SK-N-SH (cell line): ENCODE measurements around the gene OXSR1. TPM values are rescaled to one million over a fixed set of nuclear protein-coding genes. Genes with fewer than 3 reads are reported as not detected.

ENCODE experiments used
- CTCF ChIA-PET: fragments of 300-600, 350-600 bp; formaldehyde crosslinking; extraction: SDS; loops from one replicate; lab custom pipeline; 2021; lab: Yijun Ruan, JAX
- POLR2A ChIA-PET: fragments of 350-600 bp; sonication (Branson Sonifier 250); formaldehyde crosslinking; extraction: SDS; loops from one replicate; lab custom pipeline; 2020; ENCODE audit warnings: antibody characterized with exemption, inconsistent platforms; lab: Yijun Ruan, JAX
- DNase-seq: peaks from one replicate; pipeline ENCODE4 v3.0.0; 2012
- H2AFZ ChIP-seq: fragments of 200-600 bp; sonication (generic); 2 replicates; pipeline ENCODE4 v1.8.1; 2016; ENCODE audit warnings: antibody characterized with exemption, mild to moderate bottlenecking, low read depth
- H3F3A ChIP-seq: fragments of 200-600 bp; sonication (generic); replicated peaks from 2 replicates; pipeline ENCODE3; 2016; ENCODE audit warnings: antibody characterized with exemption, mild to moderate bottlenecking; ENCODE audit not compliant: insufficient read depth
- H3K27ac ChIP-seq, 2 experiments: fragments of 200-500 bp in 1 of 2; fragments of 200-600 bp in 1 of 2; sonication (Bioruptor generic) in 1 of 2; sonication (generic), shearing (Covaris generic) in 1 of 2; 2 replicates each; pipeline versions ENCODE4 v1.5.1 to v1.6.1; 2014 to 2016; ENCODE audit warnings: low read depth in 2 of 2, inconsistent platforms in 1 of 2, low read length in 1 of 2, mild to moderate bottlenecking in 1 of 2, mixed read lengths in 1 of 2
- H3K27me3 ChIP-seq: fragments of 200-600 bp; sonication (generic), shearing (Covaris generic); 2 replicates; pipeline ENCODE4 v1.6.1; 2016; ENCODE audit warnings: mixed run types; ENCODE audit not compliant: insufficient read depth
- H3K36me3 ChIP-seq, 2 experiments: fragments of 200-500 bp in 1 of 2; fragments of 200-600 bp in 1 of 2; sonication (Bioruptor generic) in 1 of 2; sonication (generic) in 1 of 2; replicated peaks in 1 of 2; 2 replicates each; pipeline versions ENCODE3 to v1.5.1; 2014 to 2016; ENCODE audit warnings: low read length in 1 of 2, mild to moderate bottlenecking in 1 of 2; ENCODE audit not compliant: insufficient read depth in 2 of 2, control insufficient read depth in 1 of 2
- H3K4me1 ChIP-seq, 2 experiments: fragments of 200-500 bp in 1 of 2; fragments of 200-600 bp in 1 of 2; sonication (Bioruptor generic) in 1 of 2; sonication (generic), shearing (Covaris generic) in 1 of 2; 2 replicates each; pipeline versions ENCODE4 v1.5.1 to v1.6.1; 2014 to 2016; ENCODE audit warnings: low read depth in 1 of 2, low read length in 1 of 2, mixed run types in 1 of 2; ENCODE audit not compliant: insufficient read depth in 2 of 2, control insufficient read depth in 1 of 2
- H3K4me2 ChIP-seq: fragments of 200-600 bp; sonication (generic), shearing (Covaris generic); 2 replicates; pipeline ENCODE4 v1.6.1; 2017; ENCODE audit warnings: mixed run types
- H3K4me3 ChIP-seq, 2 experiments: fragments of 200-500 bp in 1 of 2; fragments of 200-600 bp in 1 of 2; sonication (Bioruptor generic) in 1 of 2; sonication (generic), shearing (Covaris generic) in 1 of 2; 2 replicates each; pipeline versions ENCODE4 v1.5.1 to v1.8.1; 2014 to 2016; ENCODE audit warnings: low read depth in 2 of 2, inconsistent platforms in 1 of 2, low read length in 1 of 2, mild to moderate bottlenecking in 1 of 2, mixed read lengths in 1 of 2, moderate library complexity in 1 of 2
- H3K79me2 ChIP-seq: fragments of 200-600 bp; sonication (generic); 2 replicates; pipeline ENCODE4 v1.8.1; 2017; ENCODE audit warnings: mild to moderate bottlenecking; ENCODE audit not compliant: insufficient read depth
- H3K9ac ChIP-seq: fragments of 200-600 bp; sonication (generic); 2 replicates; pipeline ENCODE4 v1.6.1; 2017; ENCODE audit warnings: mixed run types
- H3K9me2 ChIP-seq: fragments of 200-600 bp; sonication (generic); 2 replicates; pipeline ENCODE4 v1.6.1; 2017; ENCODE audit warnings: mixed run types
- H3K9me3 ChIP-seq: fragments of 200-600 bp; sonication (generic); 2 replicates; pipeline ENCODE4 v1.6.1; 2017; ENCODE audit warnings: mixed run types, mild to moderate bottlenecking, moderate library complexity
- H4K20me1 ChIP-seq: fragments of 200-600 bp; sonication (generic); 2 replicates; pipeline ENCODE4 v1.6.1; 2017; ENCODE audit warnings: mild to moderate bottlenecking, mixed run types; ENCODE audit not compliant: insufficient read depth
- CHD2 ChIP-seq: fragments of 150-350 bp; IDR thresholded peaks from 2 replicates; pipeline ENCODE4 v1.6.1; 2018; ENCODE audit warnings: low read length; ENCODE audit not compliant: partially characterized antibody
- CTCF ChIP-seq: fragments of 200-600 bp; sonication (generic); IDR thresholded peaks from 2 replicates; pipeline ENCODE4 v1.6.1; 2017; ENCODE audit warnings: antibody characterized with exemption, mild to moderate bottlenecking, moderate library complexity
- EP300 ChIP-seq, 2 experiments: IDR thresholded peaks; 2 replicates each; pipeline versions ENCODE4 v1.4.0 to v1.6.1; 2012; ENCODE audit warnings: borderline replicate concordance in 1 of 2, low read depth in 1 of 2, low read length in 1 of 2
- EZH2phosphoT487 ChIP-seq: fragments of 200-600 bp; sonication (generic); IDR thresholded peaks from 2 replicates; pipeline ENCODE4 v1.6.1; 2017; ENCODE audit warnings: low read depth, mixed run types, mild to moderate bottlenecking, antibody characterized with exemption, moderate library complexity, borderline replicate concordance
- FOSL2 ChIP-seq: IDR thresholded peaks from 2 replicates; pipeline ENCODE4 v1.4.0; 2012; ENCODE audit warnings: low read depth, mild to moderate bottlenecking, moderate library complexity, borderline replicate concordance
- FOXJ3 ChIP-seq: sonication (generic); formaldehyde crosslinking; IDR thresholded peaks from 2 replicates; pipeline ENCODE4 v1.5.1; 2020; ENCODE audit warnings: mild to moderate bottlenecking, missing genetic modification reagents
- FOXM1 ChIP-seq: IDR thresholded peaks from 2 replicates; pipeline ENCODE4 v1.4.0; 2012; ENCODE audit warnings: low read depth, mild to moderate bottlenecking
- GABPA ChIP-seq: IDR thresholded peaks from 2 replicates; pipeline ENCODE4 v1.4.0; 2012; ENCODE audit warnings: low read depth, mild to moderate bottlenecking
- IRF3 ChIP-seq: fragments of 150-350 bp; IDR thresholded peaks from 2 replicates; pipeline ENCODE4 v1.6.1; 2016; ENCODE audit warnings: mild to moderate bottlenecking, low read depth, low read length
- MEF2A ChIP-seq: IDR thresholded peaks from 2 replicates; pipeline ENCODE4 v1.4.0; 2012; ENCODE audit warnings: low read depth, borderline replicate concordance
- NFIC ChIP-seq: IDR thresholded peaks from 2 replicates; pipeline ENCODE4 v1.4.0; 2012; ENCODE audit warnings: borderline replicate concordance
- NRF1 ChIP-seq: IDR thresholded peaks from 2 replicates; pipeline ENCODE4 v1.6.1; 2012; ENCODE audit warnings: low read depth, mild to moderate bottlenecking, low read length
- RAD21 ChIP-seq: IDR thresholded peaks from 2 replicates; pipeline ENCODE4 v1.6.1; 2012; ENCODE audit warnings: mild to moderate bottlenecking, low read length
- RCOR1 ChIP-seq: fragments of 150-350 bp; IDR thresholded peaks from 2 replicates; pipeline ENCODE4 v1.6.1; 2017; ENCODE audit warnings: antibody characterized with exemption, low read length
- RXRA ChIP-seq: IDR thresholded peaks from 2 replicates; pipeline ENCODE4 v1.4.0; 2012; ENCODE audit warnings: low read depth, mild to moderate bottlenecking, borderline replicate concordance
- USF1 ChIP-seq: IDR thresholded peaks from 2 replicates; pipeline ENCODE4 v1.4.0; 2012; ENCODE audit warnings: low read depth, borderline replicate concordance
- YY1 ChIP-seq: IDR thresholded peaks from 2 replicates; pipeline ENCODE4 v1.4.0; 2012; ENCODE audit warnings: low read depth, mild to moderate bottlenecking
- WGBS: methylation state at CpG from one replicate; pipeline ENCODE4 v1.1.6; 2017; ENCODE audit warnings: low lambda C conversion rate; 5-methylcytosine and 5-hydroxymethylcytosine counted together
- polyA plus RNA-seq, 3 experiments: library from polyadenylated mRNA; depleted of rRNA; stranded (reverse); fragments of >200 nt; gene quantifications; 2 replicates each; pipeline ENCODE4 v1.2.3, GENCODE V29; 2012
- TF ChIP-seq, protein P1 (sequence below): IDR thresholded peaks from 2 replicates; pipeline ENCODE4 v1.4.0; 2012; ENCODE audit warnings: low read depth, borderline replicate concordance
- TF ChIP-seq, protein P2 (sequence below): IDR thresholded peaks from 2 replicates; pipeline ENCODE4 v1.4.0; 2012; ENCODE audit warnings: low read depth

Gene OXSR1
- polyA plus RNA-seq, 1 of the 3 experiments (the other 2 are of a cell fraction): 22.3 TPM

DNA sequence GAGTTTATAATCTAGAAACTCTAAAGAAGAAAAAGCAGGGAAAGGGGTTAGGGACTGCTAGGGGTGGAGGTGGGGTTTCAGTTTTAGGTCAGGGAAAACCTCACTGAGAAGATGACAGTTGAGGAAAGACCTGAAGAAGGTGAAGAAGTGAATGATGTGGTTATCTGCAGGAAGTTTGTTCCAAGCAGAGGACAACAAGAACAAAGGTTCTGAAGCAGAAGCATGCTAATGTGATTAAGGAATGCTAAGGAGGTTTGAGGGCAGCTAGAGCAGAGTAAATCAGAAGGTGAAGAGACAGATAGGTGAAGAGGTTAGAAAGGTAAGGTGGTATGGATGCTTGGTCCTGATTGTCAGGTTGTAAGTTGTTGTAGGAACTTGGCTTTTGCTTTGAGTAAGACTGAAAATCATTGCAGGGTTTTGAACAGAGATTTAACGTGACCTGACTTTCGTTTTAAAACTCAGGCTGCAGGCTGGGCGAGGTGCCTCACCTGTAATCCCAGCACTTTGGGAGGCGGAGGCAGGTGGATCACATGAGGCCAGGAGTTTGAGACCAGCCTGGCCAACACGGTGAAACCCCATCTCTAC, 8.6 kb downstream of the OXSR1 start:
- Histone ChIP-seq H3K4me1 (peaks cover 0 to 22% of the 10 kb centered on the region in 2 experiments; a peak in 1 of 4 replicates), H3K9ac (no peak overlapping the region), H3K4me3 (no peak overlapping the region)
- 80% methylated on average over 5 of the region's 5 CpGs for WGBS
- no peak for TF ChIP-seq FOXJ3 (CRISPR knock-in tag)
- no peak for TF ChIP-seq USF1
- TF ChIP-seq GABPA: no peak
- TF ChIP-seq RCOR1: no peak
- TF ChIP-seq RXRA: no peak
- TF ChIP-seq MEF2A: no peak
- no peak for TF ChIP-seq FOXM1
- no peak for TF ChIP-seq EZH2phosphoT487
- no peak for TF ChIP-seq CHD2
- TF ChIP-seq NFIC: no peak
- TF ChIP-seq IRF3: no peak
- no peak for TF ChIP-seq YY1
- no peak for TF ChIP-seq FOSL2
- TF ChIP-seq, protein P1, sequence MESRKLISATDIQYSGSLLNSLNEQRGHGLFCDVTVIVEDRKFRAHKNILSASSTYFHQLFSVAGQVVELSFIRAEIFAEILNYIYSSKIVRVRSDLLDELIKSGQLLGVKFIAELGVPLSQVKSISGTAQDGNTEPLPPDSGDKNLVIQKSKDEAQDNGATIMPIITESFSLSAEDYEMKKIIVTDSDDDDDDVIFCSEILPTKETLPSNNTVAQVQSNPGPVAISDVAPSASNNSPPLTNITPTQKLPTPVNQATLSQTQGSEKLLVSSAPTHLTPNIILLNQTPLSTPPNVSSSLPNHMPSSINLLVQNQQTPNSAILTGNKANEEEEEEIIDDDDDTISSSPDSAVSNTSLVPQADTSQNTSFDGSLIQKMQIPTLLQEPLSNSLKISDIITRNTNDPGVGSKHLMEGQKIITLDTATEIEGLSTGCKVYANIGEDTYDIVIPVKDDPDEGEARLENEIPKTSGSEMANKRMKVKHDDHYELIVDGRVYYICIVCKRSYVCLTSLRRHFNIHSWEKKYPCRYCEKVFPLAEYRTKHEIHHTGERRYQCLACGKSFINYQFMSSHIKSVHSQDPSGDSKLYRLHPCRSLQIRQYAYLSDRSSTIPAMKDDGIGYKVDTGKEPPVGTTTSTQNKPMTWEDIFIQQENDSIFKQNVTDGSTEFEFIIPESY: no peak
- no peak for TF ChIP-seq EP300 (IDR thresholded peaks at IDR 0.05; ENCODE audit: borderline replicate concordance in 1 of 2, low read depth in 1 of 2, low read length in 1 of 2)
- TF ChIP-seq, protein P2, sequence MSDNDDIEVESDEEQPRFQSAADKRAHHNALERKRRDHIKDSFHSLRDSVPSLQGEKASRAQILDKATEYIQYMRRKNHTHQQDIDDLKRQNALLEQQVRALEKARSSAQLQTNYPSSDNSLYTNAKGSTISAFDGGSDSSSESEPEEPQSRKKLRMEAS: no peak
- TF ChIP-seq RAD21: no peak
- no peak for TF ChIP-seq CTCF
- TF ChIP-seq NRF1: no peak
- TF ChIP-seq, all 33 proteins: peak for 0
- Histone ChIP-seq H3K9me3 (no peaks in the 10 kb centered on the region), H3K36me3 (peaks cover 0 to 4% of the 10 kb centered on the region in 2 experiments), H3F3A (peaks cover 40% of the 10 kb centered on the region), H2AFZ (no peak overlapping the region), H3K9me2 (no peaks in the 10 kb centered on the region), H3K4me2 (peak overlapping the region; percentile 53), H3K27me3 (no peaks in the 10 kb centered on the region), H4K20me1 (peaks cover 74% of the 10 kb centered on the region), H3K79me2 (peaks cover 96% of the 10 kb centered on the region), H3K27ac (peak overlapping the region in 1 of 2 experiments; percentile 66; a peak in 2 of 4 replicates)
- CTCF ChIA-PET: interaction anchor here (0.8 kb wide), 1 partner anchor 18 kb away, joined by 3 read pairs; no protein-coding TSS in a partner anchor
- DNase-seq: no peak
- POLR2A ChIA-PET: no interaction called here
